ENCODE data around the gene TRIM60. TPM values are rescaled to one million over a fixed set of nuclear protein-coding genes. Genes with fewer than 3 reads are reported as not detected.

Gene TRIM60
- total RNA-seq, 2 donors from 2014 or later: not detected

DNA sequence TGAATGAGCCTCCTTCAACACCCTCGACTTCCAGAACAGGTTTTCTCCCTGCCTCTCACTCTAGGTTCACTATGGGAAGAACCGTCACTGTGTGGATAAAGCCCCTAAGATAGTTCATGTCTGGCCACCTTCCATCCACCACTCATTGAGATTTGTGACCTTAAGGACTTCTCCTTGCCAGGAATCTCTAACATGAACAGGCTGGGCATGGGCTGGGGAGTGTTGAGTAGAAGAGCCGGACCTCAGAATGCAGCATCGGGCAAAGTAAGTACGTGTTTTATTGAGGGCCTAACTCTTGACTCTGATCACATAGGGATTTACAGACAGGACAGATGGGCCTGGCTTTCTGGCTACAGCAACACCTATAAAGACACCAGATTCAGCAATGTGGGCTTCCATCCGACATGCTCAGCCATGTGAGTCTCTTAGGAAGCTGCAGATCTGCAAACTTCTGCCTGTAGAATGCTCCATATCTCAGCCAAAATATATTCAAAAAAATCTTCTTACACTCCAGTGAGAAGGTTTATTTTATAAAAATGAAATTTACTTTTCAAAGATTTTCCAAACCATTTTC lies 26.4 kb upstream of the TRIM60 start:
- no peaks in the 10 kb centered on the region for H3K27me3 ChIP-seq
- no peak for DNase-seq
- H3K9ac ChIP-seq (ENCODE audit: low read depth in 2 of 2, low read length in 2 of 2): no peak overlapping the region
- no peaks in the 10 kb centered on the region for H3K36me3 ChIP-seq
- TF ChIP-seq, protein P1, sequence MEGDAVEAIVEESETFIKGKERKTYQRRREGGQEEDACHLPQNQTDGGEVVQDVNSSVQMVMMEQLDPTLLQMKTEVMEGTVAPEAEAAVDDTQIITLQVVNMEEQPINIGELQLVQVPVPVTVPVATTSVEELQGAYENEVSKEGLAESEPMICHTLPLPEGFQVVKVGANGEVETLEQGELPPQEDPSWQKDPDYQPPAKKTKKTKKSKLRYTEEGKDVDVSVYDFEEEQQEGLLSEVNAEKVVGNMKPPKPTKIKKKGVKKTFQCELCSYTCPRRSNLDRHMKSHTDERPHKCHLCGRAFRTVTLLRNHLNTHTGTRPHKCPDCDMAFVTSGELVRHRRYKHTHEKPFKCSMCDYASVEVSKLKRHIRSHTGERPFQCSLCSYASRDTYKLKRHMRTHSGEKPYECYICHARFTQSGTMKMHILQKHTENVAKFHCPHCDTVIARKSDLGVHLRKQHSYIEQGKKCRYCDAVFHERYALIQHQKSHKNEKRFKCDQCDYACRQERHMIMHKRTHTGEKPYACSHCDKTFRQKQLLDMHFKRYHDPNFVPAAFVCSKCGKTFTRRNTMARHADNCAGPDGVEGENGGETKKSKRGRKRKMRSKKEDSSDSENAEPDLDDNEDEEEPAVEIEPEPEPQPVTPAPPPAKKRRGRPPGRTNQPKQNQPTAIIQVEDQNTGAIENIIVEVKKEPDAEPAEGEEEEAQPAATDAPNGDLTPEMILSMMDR (IDR thresholded peaks at IDR 0.05): no peak
- H3K4me3 ChIP-seq: no peak overlapping the region
- intact Hi-C loops (cut with DNase I): no loop called here
- no peaks in the 10 kb centered on the region for H3K4me1 ChIP-seq
- H3K27ac ChIP-seq: no peak overlapping the region
- H3K9me3 ChIP-seq: no peaks in the 10 kb centered on the region

DNA sequence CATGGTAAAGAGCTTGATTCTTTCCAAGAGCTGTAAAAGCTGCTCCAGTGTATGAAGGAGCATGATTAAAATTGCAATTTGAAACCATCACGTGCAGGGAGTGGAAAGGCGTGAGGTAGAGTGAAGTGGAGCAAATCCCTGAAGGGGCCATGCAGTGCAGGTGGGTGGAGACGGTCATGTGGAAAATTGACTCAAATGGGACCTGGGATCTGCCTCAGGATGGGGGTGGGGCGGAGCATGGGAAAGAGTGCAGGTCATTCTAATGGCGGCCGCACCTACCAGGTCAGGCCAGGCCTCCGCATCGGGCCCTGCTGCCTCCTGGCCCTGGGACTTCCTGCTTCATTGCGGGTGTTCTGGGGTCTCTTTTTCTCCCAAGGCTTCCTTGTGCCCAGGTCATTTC lies 25.3 kb upstream of the TRIM60 start:
- Histone ChIP-seq H3K9me3 (no peaks in the 10 kb centered on the region), H3K27ac (no peak overlapping the region), H3K4me3 (no peak overlapping the region), H3K36me3 (no peaks in the 10 kb centered on the region), H3K27me3 (no peaks in the 10 kb centered on the region), H3K4me1 (no peaks in the 10 kb centered on the region), H3K9ac (ENCODE audit: low read depth in 2 of 2, low read length in 2 of 2) (no peak overlapping the region)
- no peak for DNase-seq
- intact Hi-C loops (cut with DNase I): no loop called here
- TF ChIP-seq, protein P1 (IDR thresholded peaks at IDR 0.05): no peak

DNA sequence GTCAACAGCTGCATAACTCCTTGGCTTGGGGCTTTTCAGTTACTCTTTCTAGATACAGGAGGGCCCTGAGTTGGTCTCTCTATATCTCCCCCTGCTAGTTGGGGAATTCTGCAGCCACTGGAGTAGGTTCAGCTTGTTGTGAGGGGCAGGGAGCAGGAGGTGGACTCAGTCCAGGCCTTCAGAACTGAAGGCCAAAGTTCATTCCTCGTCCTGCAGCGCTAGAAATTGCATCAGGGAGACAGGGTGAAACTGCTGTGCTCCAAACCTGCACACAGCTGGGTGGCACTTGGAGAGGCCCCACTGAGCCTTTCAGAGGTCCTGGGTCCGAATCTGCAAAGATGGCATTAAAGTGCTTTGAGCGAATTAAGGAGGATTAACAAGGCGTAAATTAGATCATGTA lies 24.9 kb upstream of the TRIM60 start:
- Histone ChIP-seq H3K9me3 (no peaks in the 10 kb centered on the region), H3K27me3 (no peaks in the 10 kb centered on the region), H3K4me3 (no peak overlapping the region), H3K4me1 (no peaks in the 10 kb centered on the region), H3K27ac (no peak overlapping the region), H3K9ac (ENCODE audit: low read depth in 2 of 2, low read length in 2 of 2) (no peak overlapping the region), H3K36me3 (no peaks in the 10 kb centered on the region)
- TF ChIP-seq, protein P1 (IDR thresholded peaks at IDR 0.05): no peak
- DNase-seq: no peak
- intact Hi-C loops (cut with DNase I): no loop called here

DNA sequence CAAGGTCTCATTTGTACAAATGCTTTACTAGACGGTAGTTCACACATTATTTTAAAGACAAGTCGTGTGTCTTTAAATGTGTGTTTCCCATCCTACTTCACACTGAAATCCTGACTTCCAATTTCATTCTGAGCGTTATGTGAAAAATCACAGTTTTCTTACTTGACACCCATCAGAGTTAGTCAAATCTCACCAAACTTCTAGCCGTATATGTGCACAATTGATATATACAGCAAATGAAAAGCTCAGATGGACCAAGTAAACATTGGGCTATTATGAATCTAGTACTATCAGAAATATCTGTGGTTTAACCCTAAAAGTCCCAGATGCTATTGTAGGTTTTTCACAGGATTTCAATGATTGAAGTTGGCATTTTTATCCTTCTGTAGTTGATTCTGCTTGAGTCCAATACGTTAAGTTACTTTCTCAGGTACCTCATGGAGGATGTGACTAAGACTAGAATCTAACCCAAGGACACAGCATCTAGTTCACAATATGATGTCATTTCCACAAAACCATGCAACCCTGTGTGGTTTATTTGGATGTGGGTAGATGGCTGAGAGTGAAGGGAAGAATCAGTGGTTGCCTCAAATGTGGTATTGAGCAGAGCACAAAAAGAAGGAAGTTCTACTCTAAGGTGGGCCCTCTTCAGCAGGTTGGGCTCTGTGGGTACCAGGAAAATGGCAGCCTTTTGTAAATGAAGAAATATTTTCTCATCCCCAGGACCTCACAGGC lies 22.1 kb upstream of the TRIM60 start:
- Histone ChIP-seq H3K27me3 (no peaks in the 10 kb centered on the region), H3K9ac (ENCODE audit: low read depth in 2 of 2, low read length in 2 of 2) (no peak overlapping the region), H3K4me1 (no peaks in the 10 kb centered on the region), H3K9me3 (no peaks in the 10 kb centered on the region), H3K36me3 (no peaks in the 10 kb centered on the region), H3K27ac (no peak overlapping the region), H3K4me3 (no peak overlapping the region)
- TF ChIP-seq, protein P1 (IDR thresholded peaks at IDR 0.05): no peak
- intact Hi-C loops (cut with DNase I): no loop called here
- no peak for DNase-seq

DNA sequence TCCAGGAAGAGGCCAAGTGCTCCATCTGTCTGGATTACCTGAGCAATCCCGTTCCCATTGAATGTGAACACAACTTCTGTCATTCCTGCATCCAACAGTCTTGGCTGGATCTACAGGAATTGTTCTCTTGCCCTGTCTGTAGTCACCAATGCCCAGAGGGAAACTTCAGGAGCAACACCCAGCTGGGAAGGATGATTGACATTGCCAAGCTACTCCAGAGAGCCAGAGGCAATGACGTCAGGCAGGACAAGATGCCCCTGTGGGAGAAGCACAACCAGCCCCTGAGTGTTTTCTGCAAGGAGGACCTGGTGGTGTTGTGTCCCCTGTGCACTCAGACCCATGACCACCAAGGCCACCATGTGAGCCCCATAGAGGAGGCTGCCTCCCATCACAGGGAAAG lies 21.3 kb upstream of the TRIM60 start:
- H3K9me3 ChIP-seq: no peaks in the 10 kb centered on the region
- no peaks in the 10 kb centered on the region for H3K4me1 ChIP-seq
- intact Hi-C loops (cut with DNase I): no loop called here
- H3K9ac ChIP-seq (ENCODE audit: low read depth in 2 of 2, low read length in 2 of 2): no peak overlapping the region
- TF ChIP-seq, protein P1 (IDR thresholded peaks at IDR 0.05): no peak
- H3K27ac ChIP-seq: no peak overlapping the region
- DNase-seq: no peak
- H3K4me3 ChIP-seq: no peak overlapping the region
- no peaks in the 10 kb centered on the region for H3K36me3 ChIP-seq
- no peaks in the 10 kb centered on the region for H3K27me3 ChIP-seq
